AG10803 (cell line): Measurements from ENCODE around the gene NBPF3.
"Not testable (repeated sequence)": the region's sequence is repeated elsewhere in the genome, so short reads cannot be mapped to it uniquely, and the experiment has no call there.

Experiments
- DNase-seq: peaks from one replicate; pipeline ENCODE4 v3.0.0; 2010; ENCODE audit warnings: low read depth
- H3K4me3 ChIP-seq: 2 replicates; pipeline ENCODE4 v1.5.1; 2011; ENCODE audit warnings: mild to moderate bottlenecking, low read length, control low read depth
- CTCF ChIP-seq: conservative IDR thresholded peaks from 2 replicates; pipeline ENCODE4 v1.5.1; 2011; ENCODE audit warnings: mild to moderate bottlenecking, low read length, control low read depth, inconsistent platforms

The NBPF3 gene

GRCh38 chr1:21439721-21440629, at the start of gene NBPF3:
NBPF3 (plus strand) TSS chr1:21440137; CDS start chr1:21445087, 4,950 bp downstream.
- peak; percentile 85 for DNase-seq
- TF ChIP-seq CTCF: no peak
- H3K4me3 ChIP-seq: peak within 1 kb of the TSS; percentile 74

- no peak for DNase-seq
- H3K4me3 ChIP-seq: no peak overlapping the region
- TF ChIP-seq CTCF: no peak
These were observed 48.4 kb upstream of the NBPF3 start for GRCh38 chr1:21391497-21391896.

GRCh38 chr1:21392587-21393263, 47.2 kb upstream of the NBPF3 start:
- no peak for DNase-seq
- TF ChIP-seq CTCF: no peak
- H3K4me3 ChIP-seq: no peak overlapping the region

- TF ChIP-seq CTCF: no peak
- DNase-seq: no peak
- no peak overlapping the region for H3K4me3 ChIP-seq
These were observed 43.4 kb upstream of the NBPF3 start for GRCh38 chr1:21396516-21396915.

GRCh38 chr1:21397813-21398188, 42.1 kb upstream of the NBPF3 start:
- TF ChIP-seq CTCF: no peak
- no peak for DNase-seq
- H3K4me3 ChIP-seq: no peak overlapping the region

GRCh38 chr1:21401726-21402346, 38.1 kb upstream of the NBPF3 start:
- DNase-seq: not testable (repeated sequence)

GRCh38 chr1:21406659-21407058, 33.3 kb upstream of the NBPF3 start:
- no peak for TF ChIP-seq CTCF
- DNase-seq: no peak
- H3K4me3 ChIP-seq: no peak overlapping the region

More at GRCh38 chr1:21401726-21402346, 38.1 kb upstream of the NBPF3 start:
- not testable (repeated sequence) for H3K4me3 ChIP-seq

- not testable (repeated sequence) for H3K4me3 ChIP-seq, DNase-seq
These were observed 30.0 kb upstream of the NBPF3 start for GRCh38 chr1:21409897-21410296.
